ENCODE data around the gene RYR1.

- no peak for TF ChIP-seq CTCF (IDR thresholded peaks at IDR 0.05)
- no peak for TF ChIP-seq EZH2 (IDR thresholded peaks at IDR 0.05; ENCODE audit: borderline replicate concordance, insufficient read depth, low read depth, low read length, poor library complexity, severe bottlenecking)
Measured at GRCh38 chr19:38384209-38385027, 49.1 kb upstream of the RYR1 start.

Data from B cell (primary cell).